Neural progenitor cell (in vitro differentiated cells): ENCODE results near the gene NWD2.

Experiments
- CTCF ChIP-seq: fragments of 200-600 bp; sonication (generic); IDR thresholded peaks from 2 replicates; pipeline ENCODE4 v1.5.1; 2017; ENCODE audit warnings: antibody characterized with exemption, mild to moderate bottlenecking
- EZH2 ChIP-seq: fragments of 200-600 bp; sonication (generic); IDR thresholded peaks from 2 replicates; pipeline ENCODE4 v1.6.1; 2017; ENCODE audit warnings: antibody characterized with exemption, mild to moderate bottlenecking, moderate library complexity
- EZH2phosphoT487 ChIP-seq: fragments of 200-600 bp; sonication (generic); IDR thresholded peaks from 2 replicates; pipeline ENCODE4 v1.6.1; 2017; ENCODE audit warnings: antibody characterized with exemption

- no peak for TF ChIP-seq EZH2
- no peak for TF ChIP-seq CTCF
- TF ChIP-seq EZH2phosphoT487 = no peak
Measured at GRCh38 chr4:37481547-37482122, 237.1 kb downstream of the NWD2 start.
